ENCODE results near the gene TSHZ2. TPM values are rescaled to one million over a fixed set of nuclear protein-coding genes. Genes with fewer than 3 reads are reported as not detected.

Gene TSHZ2
- polyA plus RNA-seq, 1 donor, result 10.7 TPM

GRCh38 chr20:53055367-53056067, 83.4 kb downstream of the TSHZ2 start:
- no peaks in the 10 kb centered on the region for H3K4me1 ChIP-seq (ENCODE audit: control insufficient read depth, insufficient read depth, low read length)
- WGBS (ENCODE audit: insufficient coverage, low lambda C conversion rate), result 78% methylated on average over 1 of the region's 1 CpG
- H3K36me3 ChIP-seq (ENCODE audit: control insufficient read depth, insufficient read depth, low read length), result no peaks in the 10 kb centered on the region
- no peak overlapping the region for H3K27ac ChIP-seq (ENCODE audit: low read length)
- no peak overlapping the region for H3K4me3 ChIP-seq (ENCODE audit: low read length)
- no peaks in the 10 kb centered on the region for H3K27me3 ChIP-seq (ENCODE audit: control insufficient read depth, insufficient read depth, low read length)
- no peaks in the 10 kb centered on the region for H3K9me3 ChIP-seq (ENCODE audit: control insufficient read depth, low read depth, low read length)
- no peak for DNase-seq

- Histone ChIP-seq H3K27me3 (ENCODE audit: control insufficient read depth, insufficient read depth, low read length) (no peaks in the 10 kb centered on the region), H3K27ac (ENCODE audit: low read length) (no peak overlapping the region), H3K4me3 (ENCODE audit: low read length) (no peak overlapping the region), H3K36me3 (ENCODE audit: control insufficient read depth, insufficient read depth, low read length) (no peaks in the 10 kb centered on the region), H3K9me3 (ENCODE audit: control insufficient read depth, low read depth, low read length) (no peaks in the 10 kb centered on the region), H3K4me1 (ENCODE audit: control insufficient read depth, insufficient read depth, low read length) (no peaks in the 10 kb centered on the region)
- DNase-seq, result no peak
- WGBS (ENCODE audit: insufficient coverage, low lambda C conversion rate), result no CpG with 5 or more reads among the region's 4 CpGs
Measured at GRCh38 chr20:53057579-53057978, 85.4 kb downstream of the TSHZ2 start.

GRCh38 chr20:53059848-53060247, 87.7 kb downstream of the TSHZ2 start:
- DNase-seq, result no peak
- no CpG with 5 or more reads among the region's 5 CpGs for WGBS (ENCODE audit: insufficient coverage, low lambda C conversion rate)
- Histone ChIP-seq H3K27me3 (ENCODE audit: control insufficient read depth, insufficient read depth, low read length) (no peaks in the 10 kb centered on the region), H3K4me1 (ENCODE audit: control insufficient read depth, insufficient read depth, low read length) (no peaks in the 10 kb centered on the region), H3K36me3 (ENCODE audit: control insufficient read depth, insufficient read depth, low read length) (no peaks in the 10 kb centered on the region), H3K9me3 (ENCODE audit: control insufficient read depth, low read depth, low read length) (no peaks in the 10 kb centered on the region), H3K27ac (ENCODE audit: low read length) (no peak overlapping the region), H3K4me3 (ENCODE audit: low read length) (no peak overlapping the region)

GRCh38 chr20:53061192-53062108, 89.3 kb downstream of the TSHZ2 start:
- Histone ChIP-seq H3K27ac (ENCODE audit: low read length) (no peak overlapping the region), H3K27me3 (ENCODE audit: control insufficient read depth, insufficient read depth, low read length) (no peaks in the 10 kb centered on the region), H3K36me3 (ENCODE audit: control insufficient read depth, insufficient read depth, low read length) (no peaks in the 10 kb centered on the region), H3K4me3 (ENCODE audit: low read length) (no peak overlapping the region), H3K9me3 (ENCODE audit: control insufficient read depth, low read depth, low read length) (no peaks in the 10 kb centered on the region), H3K4me1 (ENCODE audit: control insufficient read depth, insufficient read depth, low read length) (no peaks in the 10 kb centered on the region)
- no peak for DNase-seq
- WGBS (ENCODE audit: insufficient coverage, low lambda C conversion rate), result 71% methylated on average over 1 of the region's 2 CpGs

- Histone ChIP-seq H3K9me3 (ENCODE audit: control insufficient read depth, low read depth, low read length) (no peaks in the 10 kb centered on the region), H3K27me3 (ENCODE audit: control insufficient read depth, insufficient read depth, low read length) (no peaks in the 10 kb centered on the region), H3K4me1 (ENCODE audit: control insufficient read depth, insufficient read depth, low read length) (no peaks in the 10 kb centered on the region), H3K4me3 (ENCODE audit: low read length) (no peak overlapping the region), H3K27ac (ENCODE audit: low read length) (no peak overlapping the region), H3K36me3 (ENCODE audit: control insufficient read depth, insufficient read depth, low read length) (no peaks in the 10 kb centered on the region)
- WGBS (ENCODE audit: insufficient coverage, low lambda C conversion rate), result 100% methylated on average over 2 of the region's 7 CpGs
- no peak for DNase-seq
Measured at GRCh38 chr20:53064935-53065334, 92.8 kb downstream of the TSHZ2 start.

- no peaks in the 10 kb centered on the region for H3K36me3 ChIP-seq (ENCODE audit: control insufficient read depth, insufficient read depth, low read length)
- H3K4me1 ChIP-seq (ENCODE audit: control insufficient read depth, insufficient read depth, low read length), result no peaks in the 10 kb centered on the region
- DNase-seq, result no peak
- no peak overlapping the region for H3K27ac ChIP-seq (ENCODE audit: low read length)
- no peaks in the 10 kb centered on the region for H3K27me3 ChIP-seq (ENCODE audit: control insufficient read depth, insufficient read depth, low read length)
- 93% methylated on average over 2 of the region's 3 CpGs for WGBS (ENCODE audit: insufficient coverage, low lambda C conversion rate)
- no peaks in the 10 kb centered on the region for H3K9me3 ChIP-seq (ENCODE audit: control insufficient read depth, low read depth, low read length)
- no peak overlapping the region for H3K4me3 ChIP-seq (ENCODE audit: low read length)
Measured at GRCh38 chr20:53068241-53068640, 96.1 kb downstream of the TSHZ2 start.

GRCh38 chr20:53069132-53069531, 97.0 kb downstream of the TSHZ2 start:
- no peaks in the 10 kb centered on the region for H3K4me1 ChIP-seq (ENCODE audit: control insufficient read depth, insufficient read depth, low read length)
- no peaks in the 10 kb centered on the region for H3K9me3 ChIP-seq (ENCODE audit: control insufficient read depth, low read depth, low read length)
- WGBS (ENCODE audit: insufficient coverage, low lambda C conversion rate), result no CpG with 5 or more reads among the region's 7 CpGs
- H3K27ac ChIP-seq (ENCODE audit: low read length), result no peak overlapping the region
- no peak overlapping the region for H3K4me3 ChIP-seq (ENCODE audit: low read length)
- H3K36me3 ChIP-seq (ENCODE audit: control insufficient read depth, insufficient read depth, low read length), result no peaks in the 10 kb centered on the region
- no peaks in the 10 kb centered on the region for H3K27me3 ChIP-seq (ENCODE audit: control insufficient read depth, insufficient read depth, low read length)
- DNase-seq, result no peak

GRCh38 chr20:53070224-53070623, 98.1 kb downstream of the TSHZ2 start:
- Histone ChIP-seq H3K9me3 (ENCODE audit: control insufficient read depth, low read depth, low read length) (no peaks in the 10 kb centered on the region), H3K4me1 (ENCODE audit: control insufficient read depth, insufficient read depth, low read length) (no peaks in the 10 kb centered on the region), H3K27ac (ENCODE audit: low read length) (no peak overlapping the region), H3K4me3 (ENCODE audit: low read length) (no peak overlapping the region), H3K27me3 (ENCODE audit: control insufficient read depth, insufficient read depth, low read length) (no peaks in the 10 kb centered on the region), H3K36me3 (ENCODE audit: control insufficient read depth, insufficient read depth, low read length) (no peaks in the 10 kb centered on the region)
- DNase-seq, result no peak
- 50% methylated on average over 2 of the region's 4 CpGs for WGBS (ENCODE audit: insufficient coverage, low lambda C conversion rate)

- WGBS (ENCODE audit: insufficient coverage, low lambda C conversion rate), result no CpG with 5 or more reads among the region's 8 CpGs
- H3K4me3 ChIP-seq (ENCODE audit: low read length), result no peak overlapping the region
- H3K27ac ChIP-seq (ENCODE audit: low read length), result no peak overlapping the region
- no peaks in the 10 kb centered on the region for H3K9me3 ChIP-seq (ENCODE audit: control insufficient read depth, low read depth, low read length)
- no peaks in the 10 kb centered on the region for H3K36me3 ChIP-seq (ENCODE audit: control insufficient read depth, insufficient read depth, low read length)
- no peaks in the 10 kb centered on the region for H3K4me1 ChIP-seq (ENCODE audit: control insufficient read depth, insufficient read depth, low read length)
- no peak for DNase-seq
- H3K27me3 ChIP-seq (ENCODE audit: control insufficient read depth, insufficient read depth, low read length), result no peaks in the 10 kb centered on the region
Measured at GRCh38 chr20:53070706-53071392, 98.7 kb downstream of the TSHZ2 start.

GRCh38 chr20:53071833-53072232, 99.7 kb downstream of the TSHZ2 start:
- Histone ChIP-seq H3K27me3 (ENCODE audit: control insufficient read depth, insufficient read depth, low read length) (no peaks in the 10 kb centered on the region), H3K36me3 (ENCODE audit: control insufficient read depth, insufficient read depth, low read length) (no peaks in the 10 kb centered on the region), H3K4me1 (ENCODE audit: control insufficient read depth, insufficient read depth, low read length) (no peaks in the 10 kb centered on the region), H3K4me3 (ENCODE audit: low read length) (no peak overlapping the region), H3K27ac (ENCODE audit: low read length) (no peak overlapping the region), H3K9me3 (ENCODE audit: control insufficient read depth, low read depth, low read length) (no peaks in the 10 kb centered on the region)
- no CpG with 5 or more reads among the region's 8 CpGs for WGBS (ENCODE audit: insufficient coverage, low lambda C conversion rate)
- DNase-seq, result no peak

Measured in large intestine (tissue), 3 donors.